PFSK-1 (cell line): ENCODE data around the gene ENPEP.

ENCODE experiments used
- FOXP2 ChIP-seq: optimal IDR thresholded peaks from 2 replicates; pipeline ENCODE3; 2011; ENCODE audit warnings: borderline replicate concordance, control low read depth, inconsistent platforms; ENCODE audit not compliant: insufficient read depth; ENCODE audit errors: extremely low read length, extremely low read depth
- POLR2AphosphoS5 ChIP-seq: IDR thresholded peaks from 2 replicates; pipeline ENCODE4 v1.6.1; 2012; ENCODE audit warnings: low read depth, mild to moderate bottlenecking, control low read depth, low read length, moderate library complexity
- REST ChIP-seq, 2 experiments: IDR thresholded peaks; 2 replicates each; pipeline versions ENCODE4 v1.6.1 to v1.8.0; 2011 to 2012; ENCODE audit warnings: low read depth in 2 of 2, low read length in 2 of 2, control low read depth in 1 of 2, inconsistent platforms in 1 of 2, mild to moderate bottlenecking in 1 of 2, moderate library complexity in 1 of 2; ENCODE audit not compliant: insufficient read depth in 1 of 2
- SIN3A ChIP-seq: IDR thresholded peaks from 2 replicates; pipeline ENCODE4 v1.6.1; 2012; ENCODE audit warnings: mild to moderate bottlenecking, low read length, moderate library complexity, borderline replicate concordance; ENCODE audit not compliant: insufficient read depth
- TAF1 ChIP-seq: IDR thresholded peaks from 2 replicates; pipeline ENCODE4 v1.6.1; 2012; ENCODE audit warnings: low read length, control low read depth, borderline replicate concordance; ENCODE audit not compliant: insufficient read depth

Gene ENPEP

GRCh38 chr4:110452546-110452945, 23.4 kb upstream of the ENPEP start:
- TF ChIP-seq POLR2AphosphoS5: no peak
- no peak for TF ChIP-seq FOXP2
- no peak for TF ChIP-seq REST (IDR thresholded peaks at IDR 0.05; ENCODE audit: insufficient read depth in 1 of 2, low read depth in 2 of 2, low read length in 2 of 2)
- TF ChIP-seq TAF1: no peak
- no peak for TF ChIP-seq SIN3A

GRCh38 chr4:110454441-110454840, 21.5 kb upstream of the ENPEP start:
- TF ChIP-seq POLR2AphosphoS5 (no peak), REST (IDR thresholded peaks at IDR 0.05; ENCODE audit: insufficient read depth in 1 of 2, low read depth in 2 of 2, low read length in 2 of 2) (no peak), SIN3A (no peak), TAF1 (no peak)

- no peak for TF ChIP-seq FOXP2
- TF ChIP-seq REST (IDR thresholded peaks at IDR 0.05; ENCODE audit: insufficient read depth in 1 of 2, low read depth in 2 of 2, low read length in 2 of 2): no peak
- TF ChIP-seq SIN3A: no peak
- no peak for TF ChIP-seq TAF1
- no peak for TF ChIP-seq POLR2AphosphoS5
These were observed 17.3 kb upstream of the ENPEP start for GRCh38 chr4:110458494-110459266.

GRCh38 chr4:110460074-110460746, 15.7 kb upstream of the ENPEP start:
- TF ChIP-seq FOXP2 (no peak), POLR2AphosphoS5 (no peak), TAF1 (no peak), REST (IDR thresholded peaks at IDR 0.05; ENCODE audit: insufficient read depth in 1 of 2, low read depth in 2 of 2, low read length in 2 of 2) (no peak), SIN3A (no peak)
